HCT116 (cell line): ENCODE measurements around the gene VPS37B. TPM values are rescaled to one million over a fixed set of nuclear protein-coding genes. Genes with fewer than 3 reads are reported as not detected.

Experiments used
- ATAC-seq: fragments of 200-7000 bp; cut with Tn5 transposase; 2 replicates; pipeline ENCODE4 v1.9.1; 2020; ENCODE audit warnings: mild to moderate bottlenecking, moderate library complexity
- BruUV-seq: library from RNA; stranded (reverse); fragments of 400-500 nt; replicated peaks from 2 replicates; lab custom pipeline; 2021; lab: Mats Ljungman, UMichigan
- CTCF ChIA-PET: fragments of 300-600 bp; sonication (Branson Sonifier 250); formaldehyde crosslinking; loops from one replicate; lab custom pipeline; 2021; ENCODE audit warnings: antibody characterized with exemption; lab: Charles Lee
- POLR2A ChIA-PET: fragments of 300-600, 350-600 bp; sonication (Branson Sonifier 250); formaldehyde crosslinking; loops from one replicate; lab custom pipeline; 2021; ENCODE audit warnings: antibody characterized with exemption; lab: Charles Lee
- RAD21 ChIA-PET, 2 experiments: fragments of 300-600 bp; sonication (Branson Sonifier 250); formaldehyde crosslinking; loops; one replicate each; lab custom pipeline; 2023; ENCODE audit warnings: low total read pairs in 2 of 2; ENCODE audit not compliant: uncharacterized antibody in 2 of 2, unreplicated experiment in 2 of 2, low non-redundant PET in 1 of 2; lab: Charles Lee
- DNase-seq: peaks from one replicate; pipeline ENCODE4 v3.0.0-alpha.2; 2010; ENCODE audit warnings: low read depth, low spot score
- H2AFZ ChIP-seq: fragments of 200-600 bp; shearing (Covaris generic), sonication (generic); 2 replicates; pipeline ENCODE4 v1.6.1; 2017; ENCODE audit warnings: low read depth, mixed run types, mixed read lengths, antibody characterized with exemption, low read length; ENCODE audit not compliant: poor library complexity, severe bottlenecking
- H3K27ac ChIP-seq: 2 replicates; pipeline ENCODE4 v1.5.1; 2012; ENCODE audit warnings: low read depth, low read length
- H3K27me3 ChIP-seq: fragments of 200-600 bp; sonication (generic); 2 replicates; pipeline ENCODE4 v1.6.1; 2016; ENCODE audit warnings: mixed run types, low read length, mixed read lengths; ENCODE audit not compliant: insufficient read depth
- H3K36me3 ChIP-seq, 2 experiments: fragments of 200-500 bp in 1 of 2; fragments of 200-600 bp in 1 of 2; sonication (Bioruptor generic) in 1 of 2; sonication (generic) in 1 of 2; 2 replicates each; pipeline versions ENCODE4 v1.5.1 to v1.6.1; 2014 to 2016; ENCODE audit warnings: low read length in 2 of 2, inconsistent platforms in 1 of 2, mixed read lengths in 1 of 2, mixed run types in 1 of 2; ENCODE audit not compliant: insufficient read depth in 2 of 2, control insufficient read depth in 1 of 2
- H3K4me1 ChIP-seq, 2 experiments: fragments of 200-600 bp in 1 of 2; sonication (generic) in 1 of 2; 2 replicates each; pipeline versions ENCODE4 v1.5.1 to v1.6.1; 2012 to 2017; ENCODE audit warnings: low read length in 2 of 2, inconsistent platforms in 1 of 2, mild to moderate bottlenecking in 1 of 2, mixed read lengths in 1 of 2, mixed run types in 1 of 2, moderate library complexity in 1 of 2; ENCODE audit not compliant: insufficient read depth in 2 of 2, control insufficient read depth in 1 of 2
- H3K4me2 ChIP-seq: fragments of 200-600 bp; sonication (generic); 2 replicates; pipeline ENCODE4 v1.6.1; 2017; ENCODE audit warnings: mixed run types, low read length, mixed read lengths
- H3K4me3 ChIP-seq, 2 experiments: fragments of 200-600 bp in 1 of 2; sonication (generic) in 1 of 2; replicated peaks in 1 of 2; 2 replicates each; pipeline ENCODE4 v1.5.1; 2011 to 2016; ENCODE audit warnings: low read length in 2 of 2, control low read depth in 1 of 2, low read depth in 1 of 2, mild to moderate bottlenecking in 1 of 2, mixed read lengths in 1 of 2, mixed run types in 1 of 2
- H3K79me2 ChIP-seq: fragments of 200-600 bp; sonication (generic); 2 replicates; pipeline ENCODE4 v1.6.1; 2017; ENCODE audit warnings: mild to moderate bottlenecking, mixed run types, low read length, moderate library complexity, mixed read lengths; ENCODE audit not compliant: insufficient read depth
- H3K9ac ChIP-seq: fragments of 200-600 bp; sonication (generic); 2 replicates; pipeline ENCODE4 v1.6.1; 2016; ENCODE audit warnings: low read length, mixed read lengths
- H3K9me2 ChIP-seq: fragments of 200-600 bp; sonication (generic), shearing (Covaris generic); 2 replicates; pipeline ENCODE4 v1.6.1; 2017; ENCODE audit warnings: mixed run types, mild to moderate bottlenecking, moderate library complexity; ENCODE audit not compliant: insufficient read depth
- H3K9me3 ChIP-seq, 2 experiments: fragments of 200-500 bp in 1 of 2; fragments of 200-600 bp in 1 of 2; sonication (Bioruptor generic) in 1 of 2; sonication (generic) in 1 of 2; 2 replicates each; pipeline ENCODE4 v1.6.1; 2014 to 2017; ENCODE audit warnings: low read length in 2 of 2, mixed read lengths in 2 of 2, inconsistent platforms in 1 of 2, low read depth in 1 of 2, mild to moderate bottlenecking in 1 of 2, mixed run types in 1 of 2, moderate library complexity in 1 of 2; ENCODE audit not compliant: control insufficient read depth in 1 of 2, insufficient read depth in 1 of 2
- H4K20me1 ChIP-seq: fragments of 200-600 bp; sonication (generic), shearing (Covaris generic); 2 replicates; pipeline ENCODE4 v1.6.1; 2017; ENCODE audit warnings: mixed run types, mild to moderate bottlenecking, moderate library complexity; ENCODE audit not compliant: insufficient read depth
- ATF3 ChIP-seq: IDR thresholded peaks from 2 replicates; pipeline ENCODE4 v1.6.1; 2012
- CBX3 ChIP-seq: IDR thresholded peaks from 2 replicates; pipeline ENCODE4 v1.6.1; 2012; ENCODE audit warnings: low read depth
- CEBPB ChIP-seq: IDR thresholded peaks from 2 replicates; pipeline ENCODE4 v1.6.1; 2012; ENCODE audit warnings: low read depth
- CTCF ChIP-seq, 3 experiments: fragments of 200-600 bp in 1 of 3; sonication (generic) in 1 of 3; IDR thresholded peaks in 2 of 3; conservative IDR thresholded peaks in 1 of 3; 2 replicates each; pipeline ENCODE4 v1.5.1; 2012 to 2017; ENCODE audit warnings: low read depth in 2 of 3, low read length in 2 of 3, antibody characterized with exemption in 1 of 3, borderline replicate concordance in 1 of 3, control low read depth in 1 of 3, mild to moderate bottlenecking in 1 of 3, mixed read lengths in 1 of 3, mixed run types in 1 of 3, moderate library complexity in 1 of 3; ENCODE audit not compliant: insufficient read depth in 1 of 3
- EGR1 ChIP-seq: IDR thresholded peaks from 2 replicates; pipeline ENCODE4 v1.6.1; 2012; ENCODE audit warnings: low read depth
- ELF1 ChIP-seq: IDR thresholded peaks from 2 replicates; pipeline ENCODE4 v1.6.1; 2012; ENCODE audit warnings: low read depth, borderline replicate concordance
- EZH2 ChIP-seq: fragments of 200-600 bp; sonication (generic); IDR thresholded peaks from 2 replicates; pipeline ENCODE4 v1.6.1; 2017; ENCODE audit warnings: antibody characterized with exemption, mixed run types
- EZH2phosphoT487 ChIP-seq: fragments of 200-600 bp; IDR thresholded peaks from 2 replicates; pipeline ENCODE4 v1.6.1; 2018; ENCODE audit warnings: antibody characterized with exemption, borderline replicate concordance
- JUND ChIP-seq: IDR thresholded peaks from 2 replicates; pipeline ENCODE4 v1.6.1; 2012
- POLR2A ChIP-seq: IDR thresholded peaks from 2 replicates; pipeline ENCODE4 v1.7.0; 2011; ENCODE audit warnings: borderline replicate concordance; ENCODE audit not compliant: insufficient read depth, insufficient read length; ENCODE audit errors: extremely low read depth
- POLR2AphosphoS5 ChIP-seq: IDR thresholded peaks from 2 replicates; pipeline ENCODE4 v1.6.1; 2011; ENCODE audit warnings: mild to moderate bottlenecking, low read depth, low read length, moderate library complexity
- RAD21 ChIP-seq: IDR thresholded peaks from 2 replicates; pipeline ENCODE4 v1.6.1; 2012; ENCODE audit warnings: low read depth, mild to moderate bottlenecking
- SIN3A ChIP-seq: IDR thresholded peaks from 2 replicates; pipeline ENCODE4 v1.6.1; 2012; ENCODE audit warnings: low read depth
- SP1 ChIP-seq: IDR thresholded peaks from 2 replicates; pipeline ENCODE4 v1.6.1; 2012; ENCODE audit warnings: low read depth
- SRF ChIP-seq: IDR thresholded peaks from 2 replicates; pipeline ENCODE4 v1.6.1; 2012; ENCODE audit warnings: low read depth
- TCF7L2 ChIP-seq: IDR thresholded peaks from 2 replicates; pipeline ENCODE4 v1.7.0; 2011; ENCODE audit warnings: borderline replicate concordance, inconsistent platforms; ENCODE audit not compliant: insufficient read depth, insufficient read length; ENCODE audit errors: extremely low read depth
- ZBTB33 ChIP-seq: IDR thresholded peaks from 2 replicates; pipeline ENCODE4 v1.6.1; 2011; ENCODE audit warnings: mild to moderate bottlenecking, low read length, moderate library complexity; ENCODE audit not compliant: insufficient replicate concordance; ENCODE audit errors: extremely low read depth
- ZFX ChIP-seq: fragments of 450-650 bp; IDR thresholded peaks from 2 replicates; pipeline ENCODE4 v1.6.1; 2017
- intact Hi-C: fragments of 100-400 bp; cut with micrococcal nuclease; formaldehyde crosslinking; loops from 2 replicates; pipeline ENCODE4 v1.10.0; 2022
- total RNA-seq: library from RNA; stranded (reverse); gene quantifications from one replicate; pipeline ENCODE4 v1.2.1, GENCODE V29; 2021; ENCODE audit not compliant: unreplicated experiment

The VPS37B gene
- total RNA-seq, 1 experiment from 2014 or later = 55.0 TPM

GRCh38 chr12:122851820-122852219 is 44.1 kb downstream of the VPS37B start:
- H3K9me3 ChIP-seq = no peaks in the 10 kb centered on the region
- DNase-seq (no peak), ATAC-seq (no peak)
- H3K4me2 ChIP-seq = no peak overlapping the region
- no peak overlapping the region for H2AFZ ChIP-seq
- ChIA-PET POLR2A (no interaction called here), RAD21 (no interaction called here), CTCF (no interaction called here)
- H3K4me3 ChIP-seq = no peak overlapping the region
- H3K27ac ChIP-seq = no peak overlapping the region; the same call in 1 of the 2 replicates
- H3K4me1 ChIP-seq = no peaks in the 10 kb centered on the region
- peaks cover 0 to 7% of the 10 kb centered on the region in 2 experiments; a peak in 3 of 4 replicates for H3K36me3 ChIP-seq
- intact Hi-C loops = no loop called here
- BruUV-seq = no TSS peak
- H3K9me2 ChIP-seq = no peaks in the 10 kb centered on the region
- peaks cover 6% of the 10 kb centered on the region; the same call in 1 of the 2 replicates for H3K79me2 ChIP-seq
- no peaks in the 10 kb centered on the region for H3K27me3 ChIP-seq
- H3K9ac ChIP-seq = no peak overlapping the region
- H4K20me1 ChIP-seq = no peaks in the 10 kb centered on the region
- no peak for TF ChIP-seq ZFX
- TF ChIP-seq ZBTB33 = no peak
- no peak for TF ChIP-seq SP1
- TF ChIP-seq ATF3 = no peak
- no peak for TF ChIP-seq EZH2
- TF ChIP-seq TCF7L2 = no peak
- no peak for TF ChIP-seq EGR1
- TF ChIP-seq SIN3A = no peak
- no peak for TF ChIP-seq SRF
- no peak for TF ChIP-seq CBX3
- TF ChIP-seq JUND = no peak
- no peak for TF ChIP-seq POLR2AphosphoS5
- TF ChIP-seq EZH2phosphoT487 = no peak
- no peak for TF ChIP-seq RAD21
- no peak for TF ChIP-seq CTCF (IDR thresholded peaks at IDR 0.05 in 2 of 3, conservative IDR thresholded peaks at IDR 0.05 in 1 of 3; ENCODE audit: borderline replicate concordance in 1 of 3, insufficient read depth in 1 of 3, low read depth in 2 of 3, low read length in 2 of 3)
- TF ChIP-seq CEBPB = no peak
- no peak for TF ChIP-seq POLR2A
- TF ChIP-seq ELF1 = no peak
